Measurements from ENCODE around the gene CAB39.

CAB39 gene

GRCh38 chr2:230787101-230787500, 74.5 kb downstream of the CAB39 start:
- no peak for DNase-seq (ENCODE audit: low read depth)
- no peak overlapping the region for H3K4me3 ChIP-seq (ENCODE audit: low read depth, low read length)
- TF ChIP-seq, protein P1, sequence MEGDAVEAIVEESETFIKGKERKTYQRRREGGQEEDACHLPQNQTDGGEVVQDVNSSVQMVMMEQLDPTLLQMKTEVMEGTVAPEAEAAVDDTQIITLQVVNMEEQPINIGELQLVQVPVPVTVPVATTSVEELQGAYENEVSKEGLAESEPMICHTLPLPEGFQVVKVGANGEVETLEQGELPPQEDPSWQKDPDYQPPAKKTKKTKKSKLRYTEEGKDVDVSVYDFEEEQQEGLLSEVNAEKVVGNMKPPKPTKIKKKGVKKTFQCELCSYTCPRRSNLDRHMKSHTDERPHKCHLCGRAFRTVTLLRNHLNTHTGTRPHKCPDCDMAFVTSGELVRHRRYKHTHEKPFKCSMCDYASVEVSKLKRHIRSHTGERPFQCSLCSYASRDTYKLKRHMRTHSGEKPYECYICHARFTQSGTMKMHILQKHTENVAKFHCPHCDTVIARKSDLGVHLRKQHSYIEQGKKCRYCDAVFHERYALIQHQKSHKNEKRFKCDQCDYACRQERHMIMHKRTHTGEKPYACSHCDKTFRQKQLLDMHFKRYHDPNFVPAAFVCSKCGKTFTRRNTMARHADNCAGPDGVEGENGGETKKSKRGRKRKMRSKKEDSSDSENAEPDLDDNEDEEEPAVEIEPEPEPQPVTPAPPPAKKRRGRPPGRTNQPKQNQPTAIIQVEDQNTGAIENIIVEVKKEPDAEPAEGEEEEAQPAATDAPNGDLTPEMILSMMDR (conservative IDR thresholded peaks at IDR 0.05; ENCODE audit: low read depth, low read length): no peak

DNA sequence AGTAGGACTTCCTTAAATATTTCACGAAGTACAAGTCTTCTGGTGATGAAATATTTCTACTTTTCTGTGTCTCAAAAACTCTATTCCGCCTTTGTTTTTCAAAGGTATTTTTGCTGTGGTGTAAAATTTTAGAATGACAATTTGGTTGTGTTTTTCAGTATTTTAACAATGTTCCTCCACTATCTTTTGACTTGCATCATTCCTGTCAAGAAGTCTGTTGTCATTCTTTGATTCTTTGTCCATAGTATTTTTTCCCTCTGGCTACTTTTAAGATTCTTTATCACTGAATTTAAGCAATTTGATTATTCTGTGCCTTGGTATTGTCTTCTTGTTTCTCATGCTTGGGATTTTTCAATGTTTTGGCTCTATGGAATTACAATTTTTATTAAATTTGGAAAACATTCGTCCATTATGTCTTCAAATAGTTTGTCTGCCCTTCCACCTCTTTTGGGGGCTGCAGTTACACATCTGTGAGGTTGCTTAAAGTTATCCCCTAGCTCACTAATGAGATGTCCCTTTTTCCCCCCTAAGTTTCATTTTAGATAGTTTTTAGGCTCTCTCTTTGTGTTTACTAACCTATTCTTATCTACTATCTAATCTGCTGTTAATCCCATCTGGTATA, 76.0 kb downstream of the CAB39 start:
- no peak overlapping the region for H3K4me3 ChIP-seq (ENCODE audit: low read depth, low read length)
- TF ChIP-seq, protein P1 (conservative IDR thresholded peaks at IDR 0.05; ENCODE audit: low read depth, low read length): no peak
- no peak for DNase-seq (ENCODE audit: low read depth)

GRCh38 chr2:230790981-230791380, 78.3 kb downstream of the CAB39 start:
- H3K4me3 ChIP-seq (ENCODE audit: low read depth, low read length): no peak overlapping the region
- TF ChIP-seq, protein P1 (conservative IDR thresholded peaks at IDR 0.05; ENCODE audit: low read depth, low read length): no peak
- peak; percentile 32 for DNase-seq (ENCODE audit: low read depth)

DNA sequence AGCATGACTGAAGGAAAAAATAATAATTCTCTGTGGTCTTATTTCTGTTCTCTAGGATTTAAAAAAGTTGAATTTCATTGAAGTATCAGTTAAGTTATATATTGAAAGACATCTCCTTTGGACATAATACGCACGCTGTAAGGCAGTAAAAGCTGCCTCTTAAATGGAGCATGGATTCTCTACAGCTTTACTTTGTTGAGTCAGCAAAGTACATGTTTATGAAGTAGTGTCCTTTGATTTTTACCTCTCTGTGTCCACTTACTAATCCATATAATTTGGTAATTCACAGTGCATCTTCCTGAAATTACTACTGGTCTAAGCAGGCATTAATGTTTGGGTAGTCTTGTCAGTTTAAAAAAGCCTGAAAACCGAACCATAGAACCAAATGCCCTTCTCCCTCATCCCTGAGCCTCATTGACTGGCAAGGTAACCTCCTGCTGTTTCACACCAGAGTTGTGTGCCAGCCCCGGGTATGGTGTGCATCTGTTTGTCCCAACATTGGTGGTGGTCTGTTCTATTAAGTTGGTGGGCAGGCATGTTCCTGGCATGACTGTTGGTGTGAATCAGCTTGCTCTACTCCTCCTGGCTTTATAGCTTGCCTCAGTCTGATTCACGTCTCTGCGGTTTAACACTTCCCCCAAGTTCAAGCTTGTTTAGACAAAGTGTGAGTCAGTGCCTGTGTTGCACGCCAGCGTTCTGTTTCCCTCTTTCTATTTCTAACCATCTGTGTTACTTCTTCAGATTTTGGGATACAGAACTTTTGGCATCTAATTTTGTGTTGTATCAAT, 81.1 kb downstream of the CAB39 start:
- H3K4me3 ChIP-seq (ENCODE audit: low read depth, low read length): no peak overlapping the region
- DNase-seq (ENCODE audit: low read depth): peak; percentile 99

DNA sequence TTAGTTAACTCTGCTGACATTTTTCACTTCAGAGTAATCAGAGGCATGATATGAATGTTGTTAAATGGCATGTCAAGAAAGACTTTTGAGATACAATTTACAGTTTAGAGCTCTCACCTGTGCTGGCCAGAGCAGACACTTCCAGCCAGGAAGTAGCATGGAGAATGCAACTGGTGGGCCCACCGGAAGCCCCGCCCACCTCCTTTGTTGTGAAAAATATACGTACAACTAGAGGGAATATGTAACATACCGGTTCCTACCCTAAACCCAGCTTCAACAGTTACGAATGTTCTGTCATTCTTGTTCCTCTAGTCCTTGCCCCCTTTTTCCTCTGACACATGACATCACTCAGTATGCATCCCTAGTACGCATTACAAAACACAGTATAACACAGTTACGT, 81.9 kb downstream of the CAB39 start:
- TF ChIP-seq, protein P1 (conservative IDR thresholded peaks at IDR 0.05; ENCODE audit: low read depth, low read length): no peak
- no peak for DNase-seq (ENCODE audit: low read depth)

More for the DNA sequence above, 81.1 kb downstream of the CAB39 start:
- TF ChIP-seq, protein P1 (conservative IDR thresholded peaks at IDR 0.05; ENCODE audit: low read depth, low read length): peak; percentile 6

DNA sequence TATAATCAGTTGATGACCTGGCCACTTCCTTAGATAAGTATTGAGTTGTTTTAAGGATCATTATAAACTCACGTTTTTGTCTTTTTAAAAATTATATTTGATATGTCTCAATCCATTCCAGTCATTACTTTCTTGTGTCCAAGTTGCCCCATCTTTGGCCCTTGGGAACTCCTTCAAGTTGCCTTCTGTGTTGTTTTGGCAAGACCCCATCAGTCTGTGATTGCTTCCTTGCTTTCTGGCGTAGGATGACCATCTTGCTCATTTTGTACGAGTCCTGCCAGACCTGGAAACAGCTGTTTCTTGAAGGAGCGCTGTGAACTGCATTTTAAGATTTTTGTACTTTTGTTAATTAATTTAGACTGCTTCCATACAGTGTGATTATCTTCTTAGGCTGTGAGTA, 83.2 kb downstream of the CAB39 start:
- TF ChIP-seq, protein P1 (conservative IDR thresholded peaks at IDR 0.05; ENCODE audit: low read depth, low read length): no peak

More for the DNA sequence above, 81.9 kb downstream of the CAB39 start:
- no peak overlapping the region for H3K4me3 ChIP-seq (ENCODE audit: low read depth, low read length)

More for the DNA sequence above, 83.2 kb downstream of the CAB39 start:
- no peak for DNase-seq (ENCODE audit: low read depth)
- no peak overlapping the region for H3K4me3 ChIP-seq (ENCODE audit: low read depth, low read length)

Measured in choroid plexus epithelial cell (primary cell).